SJCRH30 (cell line): ENCODE data around the gene FBXW12. TPM values are rescaled to one million over a fixed set of nuclear protein-coding genes. Genes with fewer than 3 reads are reported as not detected.
"Not testable (repeated sequence)": the region's sequence is repeated elsewhere in the genome, so short reads cannot be mapped to it uniquely, and the experiment has no call there.

ENCODE experiments used
- DNase-seq, 2 experiments: peaks; one replicate each; pipeline ENCODE4 v3.0.0-alpha.2; 2015 to 2020
- H3K27ac ChIP-seq: fragments of 250-450 bp; sonication (Bioruptor Pico); 2 replicates; pipeline ENCODE4 v1.5.1; 2020; ENCODE audit warnings: mild to moderate bottlenecking, moderate library complexity
- H3K27me3 ChIP-seq: fragments of 250-450 bp; sonication (Bioruptor Pico); 2 replicates; pipeline ENCODE4 v1.5.1; 2020; ENCODE audit warnings: mild to moderate bottlenecking, moderate library complexity
- H3K36me3 ChIP-seq: fragments of 250-450 bp; sonication (Bioruptor Pico); 2 replicates; pipeline ENCODE4 v1.5.1; 2020; ENCODE audit warnings: mild to moderate bottlenecking, moderate library complexity
- H3K4me1 ChIP-seq: fragments of 250-450 bp; sonication (Bioruptor Pico); 2 replicates; pipeline ENCODE4 v1.5.1; 2020; ENCODE audit warnings: mild to moderate bottlenecking, moderate library complexity
- H3K4me3 ChIP-seq: fragments of 250-450 bp; sonication (Bioruptor Pico); 2 replicates; pipeline ENCODE4 v1.5.1; 2020; ENCODE audit warnings: mild to moderate bottlenecking, moderate library complexity
- H3K9me3 ChIP-seq: fragments of 250-450 bp; sonication (Bioruptor Pico); replicated peaks from 2 replicates; pipeline ENCODE4 v1.5.1; 2020; ENCODE audit warnings: mild to moderate bottlenecking, moderate library complexity
- total RNA-seq: library from RNA; depleted of rRNA; stranded (reverse); fragments of >200 nt; shearing (Covaris generic); gene quantifications from 2 replicates; pipeline ENCODE4 v1.2.3, GENCODE V29; 2014

Gene FBXW12
- total RNA-seq, 1 experiment from 2014 or later = 0.30 TPM

DNA sequence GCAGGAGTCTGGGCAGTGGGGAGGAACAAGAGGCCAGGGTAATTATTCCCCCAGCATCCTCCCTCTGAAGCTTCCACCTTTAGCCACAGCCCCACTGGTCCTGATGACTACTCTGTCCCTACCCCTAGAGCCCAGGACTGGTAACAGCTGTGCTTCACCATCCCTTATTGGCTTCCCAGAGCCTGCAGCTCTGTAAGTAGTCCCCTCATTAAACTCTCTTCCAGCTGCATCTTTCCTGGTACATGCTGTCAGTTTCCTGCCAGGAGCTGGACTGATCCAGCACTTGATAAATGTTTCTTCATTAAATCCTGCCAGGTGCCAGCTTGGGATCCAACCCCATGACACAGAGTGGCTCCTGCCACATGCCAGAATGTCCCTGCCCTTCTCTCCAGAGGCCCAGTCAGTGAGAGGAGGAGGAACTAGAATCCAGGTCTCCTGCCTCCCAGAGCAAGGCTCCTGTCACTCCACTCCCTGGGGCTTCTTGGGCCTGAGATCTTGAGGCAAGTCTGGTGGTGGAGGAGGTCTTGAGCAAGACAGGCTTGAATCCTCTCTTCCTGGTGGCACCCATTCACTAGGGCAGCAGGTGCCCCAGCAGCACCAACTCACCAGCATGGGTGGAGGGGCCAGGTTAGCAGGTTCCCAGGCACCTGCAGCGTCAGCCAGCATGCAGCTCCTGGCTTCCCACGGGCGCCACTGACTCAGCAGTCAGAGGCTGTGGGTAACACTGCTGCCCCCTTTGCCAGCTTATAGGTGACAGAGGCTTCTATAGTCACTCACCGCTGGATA is 27.6 kb downstream of the FBXW12 start:
- no peak overlapping the region for H3K4me3 ChIP-seq
- no peaks in the 10 kb centered on the region for H3K9me3 ChIP-seq
- H3K4me1 ChIP-seq = peaks cover 4% of the 10 kb centered on the region; the same call in 1 of the 2 replicates
- peaks cover 9% of the 10 kb centered on the region for H3K36me3 ChIP-seq
- H3K27ac ChIP-seq = no peak overlapping the region
- no peaks in the 10 kb centered on the region for H3K27me3 ChIP-seq
- peak in 1 of 2 experiments; percentile 49 for DNase-seq

DNA sequence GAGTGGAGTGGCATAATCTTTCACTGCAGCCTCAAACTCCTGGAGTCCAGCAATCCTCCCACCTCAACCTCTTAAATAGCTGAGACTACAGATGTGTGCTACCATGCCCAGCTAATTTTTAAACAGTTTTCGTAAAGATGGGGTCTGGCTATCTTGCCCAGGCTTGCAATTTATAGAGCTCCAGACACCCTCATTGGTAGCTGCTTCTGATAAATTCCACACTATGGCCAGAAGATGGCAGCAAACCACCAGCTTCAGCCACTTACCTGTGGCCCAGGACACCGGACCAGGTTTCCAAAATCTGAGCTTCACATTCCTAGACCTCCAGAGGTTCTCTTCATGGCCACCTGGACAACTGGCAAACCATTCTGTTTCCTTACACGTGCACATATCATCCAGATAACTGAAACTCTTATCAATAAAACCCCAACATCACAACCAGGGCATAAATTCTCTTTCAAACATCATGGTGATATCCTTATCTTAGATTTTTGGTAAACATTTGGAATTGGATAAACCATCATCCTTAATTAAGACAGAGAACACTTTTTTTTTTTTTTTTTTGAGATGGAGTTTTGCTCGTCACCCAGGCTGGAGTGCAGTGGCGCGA is 28.9 kb downstream of the FBXW12 start:
- DNase-seq = peak; percentile 38 to 81
- Histone ChIP-seq H3K27ac (no peak overlapping the region), H3K4me1 (peaks cover 4% of the 10 kb centered on the region; the same call in 1 of the 2 replicates), H3K4me3 (no peak overlapping the region), H3K9me3 (no peaks in the 10 kb centered on the region), H3K27me3 (no peaks in the 10 kb centered on the region), H3K36me3 (peaks cover 9% of the 10 kb centered on the region)

DNA sequence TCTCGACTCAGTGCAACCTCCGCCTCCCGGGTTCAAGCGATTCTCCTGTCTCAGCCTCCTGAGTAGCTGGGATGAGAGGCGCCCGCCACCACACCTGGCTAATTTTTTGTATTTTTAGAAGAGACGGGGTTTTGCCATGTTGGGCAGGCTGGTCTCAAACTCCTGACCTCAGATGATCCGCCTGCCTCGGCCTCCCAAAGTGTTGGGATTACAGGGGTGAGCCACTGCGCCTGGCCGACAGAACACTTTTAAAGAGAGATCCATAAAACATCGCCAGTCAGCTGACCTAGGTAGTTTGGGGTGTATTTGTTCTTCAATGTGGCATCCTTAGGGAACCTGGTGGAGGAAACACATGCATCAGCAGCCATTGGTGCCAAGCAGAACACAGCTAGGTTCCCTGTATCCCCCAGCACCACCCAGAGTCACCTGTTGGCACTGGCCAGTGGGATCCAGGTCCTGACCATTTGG is 29.4 kb downstream of the FBXW12 start:
- H3K9me3 ChIP-seq, H3K4me1 ChIP-seq, H3K27me3 ChIP-seq, H3K27ac ChIP-seq, H3K4me3 ChIP-seq, DNase-seq: not testable (repeated sequence)
- H3K36me3 ChIP-seq = peaks cover 12% of the 10 kb centered on the region

DNA sequence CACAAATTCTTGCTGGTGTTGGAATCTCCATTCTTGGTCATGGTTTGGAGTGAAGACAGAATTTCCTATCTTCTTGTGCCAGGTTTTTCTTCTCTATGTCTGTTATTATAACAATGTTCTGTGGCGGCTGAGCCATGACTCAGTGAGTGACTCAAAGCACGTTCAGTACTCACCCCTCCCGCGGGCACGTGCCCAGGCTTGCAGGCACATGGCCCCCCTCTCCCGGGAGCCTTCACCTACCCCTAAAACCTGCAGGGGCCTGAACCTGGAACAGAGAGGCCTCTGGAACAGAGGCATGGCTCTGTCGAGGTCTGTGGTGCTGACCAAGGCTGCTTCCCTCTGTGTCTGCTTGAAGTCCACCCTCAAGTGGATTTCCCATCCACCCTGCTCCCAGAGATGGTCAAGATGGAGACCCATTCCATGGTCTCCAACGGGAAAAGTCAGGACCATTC is 30.3 kb downstream of the FBXW12 start:
- H3K4me1 ChIP-seq = peaks cover 4% of the 10 kb centered on the region; the same call in 1 of the 2 replicates
- H3K36me3 ChIP-seq = peaks cover 15% of the 10 kb centered on the region
- H3K9me3 ChIP-seq = no peaks in the 10 kb centered on the region
- no peak overlapping the region; the same call in 1 of the 2 replicates for H3K27ac ChIP-seq
- no peaks in the 10 kb centered on the region for H3K27me3 ChIP-seq
- no peak overlapping the region for H3K4me3 ChIP-seq
- DNase-seq = no peak

DNA sequence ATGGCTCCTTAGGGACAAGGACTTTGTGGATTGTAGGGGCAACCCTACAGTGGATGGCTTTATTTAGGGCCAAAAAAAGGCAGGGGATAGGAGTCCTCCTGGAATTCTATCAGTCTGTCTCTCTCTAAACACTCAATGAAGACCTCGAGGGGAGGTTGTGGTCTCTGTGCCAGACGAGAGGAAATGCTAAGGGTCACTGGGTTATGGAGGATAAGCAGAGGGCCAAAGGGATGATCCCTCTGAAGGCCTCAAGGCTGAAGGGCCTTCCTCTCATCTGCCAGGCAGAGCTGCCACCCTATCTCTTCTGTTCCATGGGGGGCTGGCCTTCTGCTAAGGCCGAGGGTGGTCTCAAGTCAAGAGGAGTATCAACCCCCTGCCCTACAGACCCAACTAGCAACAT is 30.9 kb downstream of the FBXW12 start:
- Histone ChIP-seq H3K27me3 (no peaks in the 10 kb centered on the region), H3K9me3 (no peaks in the 10 kb centered on the region), H3K4me3 (no peak overlapping the region), H3K4me1 (peaks cover 4% of the 10 kb centered on the region; the same call in 1 of the 2 replicates), H3K27ac (no peak overlapping the region), H3K36me3 (peaks cover 15% of the 10 kb centered on the region)
- DNase-seq = no peak

- DNase-seq = no peak
- Histone ChIP-seq H3K4me3 (no peak overlapping the region), H3K27me3 (no peaks in the 10 kb centered on the region), H3K9me3 (no peaks in the 10 kb centered on the region), H3K4me1 (peaks cover 4% of the 10 kb centered on the region; the same call in 1 of the 2 replicates), H3K27ac (no peak overlapping the region), H3K36me3 (peaks cover 16% of the 10 kb centered on the region)
Observed at GRCh38 chr3:48403533-48404439, 31.8 kb downstream of the FBXW12 start.

DNA sequence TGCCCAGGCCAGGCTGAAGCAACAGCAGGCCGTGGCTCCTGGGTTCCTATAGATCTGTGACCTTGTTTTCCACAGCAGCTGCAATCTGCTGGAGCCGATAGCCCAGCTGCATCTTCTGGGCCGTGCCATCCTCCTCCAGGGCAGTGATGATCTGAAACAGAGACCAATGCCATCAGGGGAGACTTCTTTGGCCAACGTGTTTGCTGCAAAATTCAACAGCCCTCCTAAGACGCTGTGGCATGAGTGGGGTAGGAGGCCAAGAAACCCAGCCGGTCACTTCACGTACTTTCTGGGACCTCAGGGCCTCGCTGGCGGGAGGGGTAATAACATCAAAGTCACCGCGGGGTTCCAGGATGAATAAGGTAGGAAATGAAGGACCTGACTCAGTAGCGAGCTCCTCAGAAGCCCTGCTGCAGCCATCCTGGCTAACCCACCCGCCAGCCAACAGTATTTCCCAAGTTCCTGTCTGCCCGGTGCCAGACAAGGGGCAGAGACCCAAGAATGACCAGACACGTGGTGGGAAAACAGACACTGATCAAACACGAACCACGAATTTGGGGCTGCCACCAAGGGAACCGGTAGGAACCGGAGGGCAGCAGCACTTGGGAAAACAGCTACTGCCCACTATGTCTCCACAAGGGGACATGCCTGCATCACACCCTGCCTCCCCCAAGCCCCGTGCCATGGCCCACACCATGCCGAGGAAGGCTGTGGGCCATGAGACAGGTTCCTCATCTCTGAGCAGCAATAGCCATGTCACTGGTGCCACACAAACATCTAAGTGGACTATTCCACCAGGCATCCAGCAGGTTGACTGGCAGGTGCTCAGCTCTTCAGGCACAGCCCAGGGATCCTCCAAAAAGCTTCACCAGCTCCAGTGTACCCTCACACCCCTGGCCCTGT is 32.7 kb downstream of the FBXW12 start:
- Histone ChIP-seq H3K27me3 (no peaks in the 10 kb centered on the region), H3K36me3 (peaks cover 25% of the 10 kb centered on the region), H3K4me3 (no peak overlapping the region), H3K4me1 (peaks cover 4% of the 10 kb centered on the region; the same call in 1 of the 2 replicates), H3K9me3 (no peaks in the 10 kb centered on the region), H3K27ac (no peak overlapping the region)
- no peak for DNase-seq

- no peaks in the 10 kb centered on the region for H3K9me3 ChIP-seq
- H3K27ac ChIP-seq = no peak overlapping the region
- no peak overlapping the region for H3K4me3 ChIP-seq
- H3K4me1 ChIP-seq = peaks cover 4% of the 10 kb centered on the region; the same call in 1 of the 2 replicates
- peaks cover 26% of the 10 kb centered on the region for H3K36me3 ChIP-seq
- no peak for DNase-seq
- no peaks in the 10 kb centered on the region for H3K27me3 ChIP-seq
Observed at GRCh38 chr3:48405343-48405881, 33.4 kb downstream of the FBXW12 start.

- no peak for DNase-seq
- Histone ChIP-seq H3K9me3 (no peaks in the 10 kb centered on the region), H3K4me1 (peaks cover 4% of the 10 kb centered on the region; the same call in 1 of the 2 replicates), H3K27ac (no peak overlapping the region), H3K36me3 (peaks cover 27% of the 10 kb centered on the region), H3K4me3 (no peak overlapping the region), H3K27me3 (no peaks in the 10 kb centered on the region)
Observed at GRCh38 chr3:48405971-48406370, 34.0 kb downstream of the FBXW12 start.

DNA sequence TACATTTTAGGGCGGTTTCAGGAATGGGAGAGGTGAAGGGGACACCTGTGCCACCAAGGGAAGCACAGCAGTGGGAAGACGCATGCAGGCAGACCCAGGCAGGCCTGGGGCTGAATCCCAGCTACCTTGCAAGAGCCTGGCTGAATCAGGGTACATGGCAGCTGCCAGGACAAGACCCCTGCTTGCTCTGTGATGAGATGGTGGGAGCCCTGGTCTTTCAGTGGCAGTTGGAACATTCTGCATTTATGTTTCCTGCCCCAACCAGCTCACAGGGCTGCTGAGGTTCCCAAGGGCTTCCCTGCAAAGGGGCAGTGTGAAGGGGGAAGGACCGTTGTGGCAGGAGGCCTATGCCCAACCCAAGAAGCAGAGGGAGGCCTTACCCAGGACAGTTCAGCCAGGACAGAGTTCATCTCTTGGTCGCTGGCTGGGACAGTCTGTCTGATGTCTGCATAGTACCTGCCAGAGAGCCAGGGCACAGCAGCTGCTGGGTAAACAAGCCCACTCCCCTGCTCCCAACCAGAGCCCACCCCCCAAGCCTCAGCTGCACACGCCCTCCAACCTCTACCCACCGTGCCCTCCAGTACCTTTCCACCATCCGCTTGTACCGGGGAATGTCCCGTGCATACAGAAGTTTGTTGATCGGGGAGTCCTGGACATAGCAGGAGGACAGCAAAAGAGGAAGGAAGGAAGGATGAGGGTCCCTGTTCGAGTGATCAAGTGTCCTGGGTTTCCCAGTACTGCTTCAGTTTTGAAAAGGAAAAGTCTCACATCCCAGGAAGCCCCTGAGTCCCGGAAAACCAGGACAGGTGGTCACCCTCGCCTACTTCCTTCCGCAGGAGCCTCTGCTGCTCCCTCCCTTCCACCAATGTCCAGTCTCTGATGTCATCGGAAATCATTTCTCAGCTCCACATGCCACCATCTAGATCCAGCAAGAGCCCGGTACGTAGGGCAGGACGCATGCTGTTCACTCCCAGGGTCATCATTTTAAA is 34.7 kb downstream of the FBXW12 start:
- Histone ChIP-seq H3K36me3 (peaks cover 30% of the 10 kb centered on the region), H3K27ac (no peak overlapping the region), H3K27me3 (no peaks in the 10 kb centered on the region), H3K9me3 (no peaks in the 10 kb centered on the region), H3K4me3 (no peak overlapping the region), H3K4me1 (peaks cover 4% of the 10 kb centered on the region; the same call in 1 of the 2 replicates)
- DNase-seq = no peak

DNA sequence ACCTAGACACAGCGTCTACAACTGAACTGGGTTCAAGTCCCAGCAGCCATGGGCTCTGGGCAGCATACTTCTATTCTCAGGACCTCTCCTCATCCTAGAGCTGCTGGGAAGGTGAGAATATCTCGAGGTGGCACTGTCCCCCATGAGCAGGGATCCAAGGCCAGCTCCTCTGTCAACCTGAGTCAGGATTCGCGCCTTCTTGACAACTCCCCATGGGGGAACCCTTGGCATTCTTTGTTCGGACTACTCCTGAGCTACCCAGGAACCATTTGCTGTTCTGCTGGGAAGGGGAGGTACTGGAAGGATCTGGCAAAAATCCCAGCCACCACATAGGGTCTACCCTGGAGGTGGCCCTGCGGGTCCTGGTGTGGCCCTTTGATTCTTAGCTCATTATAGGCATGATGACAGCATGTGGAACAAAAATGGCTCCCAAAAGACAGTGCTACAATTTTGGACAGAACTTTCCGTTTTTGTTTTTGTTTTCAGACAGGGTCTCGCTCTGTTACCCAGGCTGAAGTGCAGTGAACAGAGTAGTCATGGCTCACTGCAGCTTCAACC is 35.6 kb downstream of the FBXW12 start:
- peaks cover 30% of the 10 kb centered on the region for H3K36me3 ChIP-seq
- no peaks in the 10 kb centered on the region for H3K9me3 ChIP-seq
- DNase-seq = no peak
- no peaks in the 10 kb centered on the region; the same call in 1 of the 2 replicates for H3K4me1 ChIP-seq
- H3K27ac ChIP-seq = no peak overlapping the region
- H3K4me3 ChIP-seq = no peak overlapping the region
- no peaks in the 10 kb centered on the region for H3K27me3 ChIP-seq

DNA sequence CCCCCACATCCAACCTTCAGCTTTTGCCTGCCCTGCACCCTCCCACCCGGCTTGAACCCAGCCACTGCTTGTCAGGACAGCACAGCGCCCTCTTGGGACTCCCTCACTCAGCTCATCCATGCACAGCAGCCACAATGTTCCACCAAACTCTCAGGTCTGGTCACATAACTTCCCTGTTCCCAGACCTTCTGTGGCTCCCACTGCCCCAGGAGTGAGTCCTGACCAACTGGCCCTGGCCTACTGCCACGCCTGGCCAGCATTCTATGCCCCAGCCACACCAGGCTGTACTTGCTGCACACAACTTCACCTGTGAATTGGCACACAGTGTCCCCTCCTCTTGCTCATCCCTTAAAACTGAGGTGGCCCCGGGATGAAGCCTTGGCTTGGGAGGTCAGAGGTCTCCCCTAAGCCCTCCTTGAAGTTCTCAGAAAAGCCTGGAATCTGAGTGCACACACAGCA is 36.8 kb downstream of the FBXW12 start:
- Histone ChIP-seq H3K9me3 (no peaks in the 10 kb centered on the region), H3K36me3 (peaks cover 29% of the 10 kb centered on the region)
- peak in 1 of 2 experiments; percentile 1 for DNase-seq

More for the DNA sequence above, 36.8 kb downstream of the FBXW12 start:
- no peak overlapping the region for H3K4me3 ChIP-seq
- H3K4me1 ChIP-seq = no peaks in the 10 kb centered on the region
- no peaks in the 10 kb centered on the region for H3K27me3 ChIP-seq
- no peak overlapping the region for H3K27ac ChIP-seq
